Spinal cord (tissue), 10 donors: ENCODE results near the gene ALDH3B1. TPM values are rescaled to one million over a fixed set of nuclear protein-coding genes. Genes with fewer than 3 reads are reported as not detected.

Experiments
- DNase-seq, 6 donors: peaks; one replicate each; pipeline versions ENCODE4 v3.0.0 to v3.0.0-alpha.2; 2013 to 2015; ENCODE audit warnings: low spot score in 6 of 6, low read depth in 4 of 6
- H3K27ac ChIP-seq: one replicate; pipeline ENCODE4 v1.5.1; 2013; ENCODE audit warnings: low read depth, low read length, control low read depth
- H3K27me3 ChIP-seq: one replicate; pipeline ENCODE4 v1.6.1; 2013; ENCODE audit warnings: low read length; ENCODE audit not compliant: control insufficient read depth, insufficient read depth
- H3K36me3 ChIP-seq: one replicate; pipeline ENCODE4 v1.6.1; 2013; ENCODE audit warnings: low read length; ENCODE audit not compliant: control insufficient read depth, insufficient read depth
- H3K4me1 ChIP-seq: one replicate; pipeline ENCODE4 v1.6.1; 2013; ENCODE audit warnings: low read length; ENCODE audit not compliant: control insufficient read depth, insufficient read depth
- H3K4me3 ChIP-seq: one replicate; pipeline ENCODE4 v1.5.1; 2013; ENCODE audit warnings: low read depth, low read length, control low read depth
- H3K9me3 ChIP-seq: one replicate; pipeline ENCODE4 v1.6.1; 2013; ENCODE audit warnings: low read length; ENCODE audit not compliant: control insufficient read depth, insufficient read depth
- WGBS: methylation state at CpG from one replicate; pipeline ENCODE4 v1.1.5; 2013; ENCODE audit warnings: missing lambda C conversion rate; ENCODE audit not compliant: insufficient coverage; 5-methylcytosine and 5-hydroxymethylcytosine counted together
- polyA plus RNA-seq, 2 donors: library from polyadenylated mRNA; unstranded; fragments of 120-200 nt; gene quantifications; one replicate each; pipeline ENCODE4 v1.2.1, GENCODE V29; 2013; ENCODE audit not compliant: insufficient read length in 2 of 2
- total RNA-seq, 2 donors: library from RNA; depleted of rRNA in 1 of 2; stranded (reverse); fragments of 120-200 nt in 1 of 2; fragments of >200 nt in 1 of 2; gene quantifications; one replicate each; pipeline versions ENCODE4 v1.2.3 to v1.2.4, GENCODE V29; 2013 to 2014
- donor health status: healthy.

ALDH3B1 gene
- total and polyA plus RNA-seq, 4 donors: 2.9 to 4.8 (median 3.9) TPM

DNA sequence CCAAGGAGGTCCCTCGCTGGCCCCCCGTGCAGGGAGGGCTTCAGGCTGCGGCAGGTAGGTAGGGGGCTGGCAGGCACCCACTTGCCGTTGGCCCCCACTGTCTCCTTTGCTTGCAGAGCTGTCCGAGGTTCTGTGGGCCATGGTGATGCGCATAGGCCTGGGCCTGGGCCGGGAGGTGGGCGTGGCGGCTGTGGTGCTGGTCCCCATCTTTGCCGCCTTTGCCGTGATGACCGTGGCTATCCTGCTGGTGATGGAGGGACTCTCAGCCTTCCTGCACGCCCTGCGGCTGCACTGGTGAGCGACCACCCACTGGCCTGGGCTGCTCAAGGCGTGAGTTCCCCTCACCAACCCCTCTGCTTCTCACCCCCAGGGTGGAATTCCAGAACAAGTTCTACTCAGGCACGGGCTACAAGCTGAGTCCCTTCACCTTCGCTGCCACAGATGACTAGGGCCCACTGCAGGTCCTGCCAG is 40.3 kb downstream of the ALDH3B1 start:
- Histone ChIP-seq H3K4me1 (peaks cover 20% of the 10 kb centered on the region), H3K9me3 (no peaks in the 10 kb centered on the region), H3K36me3 (peaks cover 61% of the 10 kb centered on the region), H3K27ac (no peak overlapping the region), H3K27me3 (no peaks in the 10 kb centered on the region), H3K4me3 (no peak overlapping the region)
- WGBS: 89% methylated on average over 18 of the region's 18 CpGs
- no peak for DNase-seq

DNA sequence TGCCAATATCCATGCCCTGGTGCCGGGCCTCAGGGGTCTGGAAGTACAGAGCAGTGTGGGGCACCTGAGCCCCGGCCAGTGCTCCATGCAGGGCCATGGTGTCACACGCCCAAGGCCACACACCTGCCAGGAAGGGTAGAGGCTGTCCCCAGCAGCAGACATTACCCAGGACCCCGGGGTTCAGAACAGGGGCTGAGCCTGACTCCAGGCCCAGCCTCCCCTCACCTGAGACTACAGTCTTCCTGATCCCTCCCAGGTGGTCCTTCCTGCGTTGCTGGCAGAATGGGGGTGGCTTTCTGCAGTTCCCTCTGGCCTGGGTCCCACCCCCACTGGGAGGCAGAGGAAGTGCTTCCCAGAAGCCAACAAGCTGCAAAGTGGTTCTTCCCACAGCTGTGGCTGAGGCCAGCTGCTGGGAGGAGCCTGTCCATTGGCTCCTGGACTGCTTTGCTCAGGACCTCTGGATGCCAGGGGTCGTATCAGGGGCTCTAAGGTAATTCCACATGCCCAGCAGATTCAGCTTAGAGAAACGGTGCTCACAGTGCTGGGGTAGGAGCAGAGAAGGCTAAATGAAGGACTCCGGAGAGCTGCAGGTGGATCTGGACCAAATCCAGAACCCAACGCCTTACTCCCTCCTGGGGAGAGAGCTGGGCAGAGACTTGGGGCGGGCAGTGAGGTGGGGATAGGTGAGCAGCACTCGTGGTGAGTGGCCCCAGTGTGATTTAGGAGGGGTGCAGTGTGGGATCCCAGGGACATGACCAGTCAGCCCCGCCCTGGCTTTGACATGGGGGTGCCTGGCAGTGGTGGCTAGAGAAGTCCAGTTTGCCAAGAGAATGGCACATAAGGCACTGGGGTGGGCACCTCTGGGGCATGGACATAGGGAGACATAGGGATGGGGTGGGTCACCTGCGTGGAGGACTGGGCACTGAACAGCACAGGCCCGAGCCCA is 41.3 kb downstream of the ALDH3B1 start:
- peaks cover 20% of the 10 kb centered on the region for H3K4me1 ChIP-seq
- WGBS: 75% methylated on average over 10 of the region's 14 CpGs
- H3K27ac ChIP-seq: no peak overlapping the region
- H3K36me3 ChIP-seq: peaks cover 64% of the 10 kb centered on the region
- H3K4me3 ChIP-seq: no peak overlapping the region
- H3K27me3 ChIP-seq: no peaks in the 10 kb centered on the region
- DNase-seq: no peak
- H3K9me3 ChIP-seq: no peaks in the 10 kb centered on the region

DNA sequence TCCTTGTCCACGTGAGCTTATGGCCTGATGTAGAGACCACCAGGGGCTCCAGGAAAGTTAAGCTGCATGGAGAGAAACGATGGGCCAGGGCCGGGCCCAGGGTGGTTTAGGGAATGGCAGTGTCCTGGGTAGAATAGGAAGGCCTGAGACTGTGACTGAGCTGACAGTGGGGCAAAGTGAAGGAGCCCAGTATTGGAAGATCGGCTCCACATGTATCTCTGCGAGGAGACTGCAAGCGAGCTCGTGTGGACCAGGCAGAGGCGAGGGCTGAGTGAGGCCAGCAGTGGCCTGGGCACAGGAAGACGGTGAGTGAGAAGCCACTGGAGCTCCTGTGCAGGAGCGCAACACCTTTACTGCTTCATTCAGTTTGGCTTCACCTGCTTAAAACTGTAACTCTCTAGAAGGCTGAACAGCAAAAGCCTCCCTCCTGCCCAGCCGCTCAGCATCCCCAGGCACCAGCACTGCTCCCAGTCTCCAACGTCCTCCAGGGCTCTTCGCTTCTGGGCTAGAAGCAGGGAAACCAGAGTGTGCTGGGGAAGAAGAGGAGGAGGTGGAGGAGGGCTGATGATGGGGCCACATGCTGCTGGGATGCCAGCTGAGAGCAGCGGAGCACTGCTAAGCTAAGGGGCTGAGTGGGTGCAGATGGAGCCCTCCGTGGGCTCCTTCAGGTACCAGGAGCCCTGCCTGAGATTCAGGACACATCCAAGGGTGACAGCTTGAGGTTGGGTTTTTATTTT is 42.2 kb downstream of the ALDH3B1 start:
- no peak for DNase-seq
- Histone ChIP-seq H3K9me3 (no peaks in the 10 kb centered on the region), H3K27ac (no peak overlapping the region), H3K4me3 (no peak overlapping the region), H3K27me3 (no peaks in the 10 kb centered on the region), H3K36me3 (peaks cover 62% of the 10 kb centered on the region), H3K4me1 (peaks cover 19% of the 10 kb centered on the region)
- 87% methylated on average over 13 of the region's 15 CpGs for whole genome bisulfite sequencing

DNA sequence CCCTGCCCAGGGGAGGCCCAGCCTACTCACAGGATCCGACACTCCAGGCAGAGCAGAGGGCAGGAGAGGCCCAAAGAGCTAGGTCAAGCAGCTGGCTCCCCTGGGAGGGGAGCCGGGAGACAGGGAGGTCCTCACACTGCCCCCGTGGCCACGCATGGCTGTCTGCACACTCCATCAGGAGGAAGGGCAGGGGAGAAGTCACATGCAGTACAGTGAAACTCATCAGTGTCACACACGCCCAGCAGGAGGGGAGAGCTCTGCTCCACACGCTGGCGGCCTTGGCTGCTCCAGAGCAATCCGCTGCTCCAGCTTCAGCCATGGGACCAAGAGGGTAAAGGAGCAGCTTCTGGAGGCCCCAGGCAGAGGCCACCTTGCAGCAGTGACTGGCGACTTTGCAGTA is 43.0 kb downstream of the ALDH3B1 start:
- Histone ChIP-seq H3K36me3 (peaks cover 62% of the 10 kb centered on the region), H3K27me3 (no peaks in the 10 kb centered on the region), H3K4me1 (peaks cover 12% of the 10 kb centered on the region), H3K27ac (no peak overlapping the region), H3K4me3 (no peak overlapping the region), H3K9me3 (no peaks in the 10 kb centered on the region)
- WGBS: 73% methylated on average over 7 of the region's 9 CpGs
- no peak for DNase-seq

DNA sequence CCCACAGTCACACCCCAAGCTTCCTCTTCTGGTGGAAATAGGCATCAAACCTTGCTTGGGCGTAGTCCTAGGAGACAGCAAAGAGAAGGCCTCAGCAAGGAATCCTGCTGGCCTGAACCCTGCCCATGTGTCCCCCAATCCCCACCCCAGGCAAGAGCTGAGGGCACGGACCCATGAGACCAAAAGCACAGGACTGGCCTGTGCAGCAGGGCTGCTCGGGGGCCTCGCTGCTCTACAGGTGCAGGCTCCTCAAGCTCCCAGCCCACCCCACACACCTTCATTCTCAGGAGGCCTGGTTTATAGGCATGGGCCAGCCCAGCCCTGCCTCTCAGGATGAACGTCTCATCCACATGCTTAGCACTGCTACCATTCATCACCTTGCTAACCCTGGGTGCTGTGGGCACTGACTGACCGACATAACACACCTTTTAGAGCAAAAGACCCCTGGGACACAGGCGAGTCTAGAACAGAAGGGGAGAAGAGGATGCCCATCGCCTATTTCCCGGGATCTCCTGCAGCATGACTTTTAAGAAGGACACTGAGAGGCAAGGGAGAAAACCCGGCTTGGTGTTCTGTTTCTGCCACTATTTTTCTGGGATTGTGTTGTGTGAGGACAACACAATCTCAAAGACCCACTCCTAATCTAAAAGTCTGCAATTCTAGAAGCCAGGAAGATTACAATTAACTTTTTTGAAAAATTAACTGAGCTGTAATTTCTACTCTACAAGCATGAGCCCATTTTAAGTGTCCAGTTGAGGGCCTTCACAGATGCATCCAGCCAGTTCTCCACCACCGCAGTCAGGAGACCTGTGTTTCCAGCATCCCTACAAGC is 44.1 kb downstream of the ALDH3B1 start:
- H3K27ac ChIP-seq: no peak overlapping the region
- DNase-seq: no peak
- H3K4me1 ChIP-seq: peaks cover 12% of the 10 kb centered on the region
- H3K36me3 ChIP-seq: peaks cover 59% of the 10 kb centered on the region
- H3K4me3 ChIP-seq: no peak overlapping the region
- no peaks in the 10 kb centered on the region for H3K27me3 ChIP-seq
- no peaks in the 10 kb centered on the region for H3K9me3 ChIP-seq
- 90% methylated on average over 6 of the region's 11 CpGs for WGBS

DNA sequence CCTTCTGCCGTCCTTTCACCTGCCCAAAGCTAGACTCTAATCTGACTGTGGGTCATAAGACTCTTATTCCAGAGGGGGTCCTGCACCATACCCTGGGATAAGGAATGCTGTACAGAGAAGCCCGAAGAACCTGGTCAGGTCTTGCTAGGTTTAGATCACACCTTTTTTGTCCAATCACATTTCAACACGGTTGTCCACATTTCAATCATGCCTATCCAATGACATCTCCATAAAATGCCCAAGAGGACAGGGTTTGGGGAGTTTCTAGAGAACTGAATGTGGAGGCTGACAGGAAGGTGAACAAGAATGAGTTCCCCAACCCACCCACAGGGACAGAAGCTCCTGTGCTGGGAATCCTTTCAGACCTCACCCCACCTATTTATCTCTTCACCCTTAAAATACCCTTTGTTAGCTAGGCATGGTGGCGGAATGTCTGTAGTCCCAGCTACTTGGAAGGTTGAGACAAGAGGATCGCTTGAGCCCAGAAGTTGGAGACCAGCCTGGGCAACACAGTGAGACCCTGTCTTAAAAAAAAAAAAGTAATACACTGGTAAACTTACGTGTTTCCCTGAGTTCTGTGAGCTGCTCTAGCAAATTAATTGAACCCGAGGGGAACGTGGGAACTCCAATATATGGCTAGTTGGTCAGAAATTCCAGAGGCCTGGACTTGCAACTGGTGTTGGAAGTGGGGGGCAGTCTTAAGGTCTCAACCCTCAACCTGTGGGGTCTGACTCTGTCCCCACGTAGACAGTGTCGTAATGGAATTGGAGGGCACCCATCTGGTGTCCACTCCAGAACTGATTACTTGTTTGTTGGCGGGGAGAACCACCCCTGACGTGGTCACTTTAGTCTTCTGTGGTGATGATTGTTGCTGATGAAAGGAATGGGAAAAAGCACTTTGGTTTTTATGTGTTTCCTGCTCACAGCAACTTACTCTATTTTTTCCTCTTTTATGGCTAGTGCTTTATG is 46.5 kb downstream of the ALDH3B1 start:
- DNase-seq: no peak
- peaks cover 4% of the 10 kb centered on the region for H3K4me1 ChIP-seq
- H3K27me3 ChIP-seq: no peaks in the 10 kb centered on the region
- H3K36me3 ChIP-seq: peaks cover 55% of the 10 kb centered on the region
- no peak overlapping the region for H3K4me3 ChIP-seq
- no peak overlapping the region for H3K27ac ChIP-seq
- WGBS: 96% methylated on average over 7 of the region's 12 CpGs
- no peaks in the 10 kb centered on the region for H3K9me3 ChIP-seq

DNA sequence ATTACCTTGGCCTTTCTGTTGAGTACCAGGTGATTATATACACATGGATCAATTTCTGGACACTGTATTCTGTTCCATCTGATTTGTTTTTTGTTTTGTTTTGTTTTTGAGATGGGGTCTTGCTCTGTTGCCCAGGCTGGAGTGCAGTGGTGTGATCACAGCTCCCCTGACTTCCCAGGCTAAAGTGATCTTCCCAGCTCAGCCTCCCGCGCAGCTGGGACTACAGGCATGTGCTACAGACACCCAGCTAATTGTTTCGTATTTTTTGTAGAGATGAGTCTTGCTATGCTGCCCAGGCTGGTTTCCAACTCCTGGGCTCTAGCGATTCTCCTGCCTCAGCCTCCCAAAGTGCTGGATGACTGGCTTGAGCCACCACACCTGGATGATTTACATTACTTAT is 47.7 kb downstream of the ALDH3B1 start:
- H3K36me3 ChIP-seq: peaks cover 55% of the 10 kb centered on the region
- no peak for DNase-seq

DNA sequence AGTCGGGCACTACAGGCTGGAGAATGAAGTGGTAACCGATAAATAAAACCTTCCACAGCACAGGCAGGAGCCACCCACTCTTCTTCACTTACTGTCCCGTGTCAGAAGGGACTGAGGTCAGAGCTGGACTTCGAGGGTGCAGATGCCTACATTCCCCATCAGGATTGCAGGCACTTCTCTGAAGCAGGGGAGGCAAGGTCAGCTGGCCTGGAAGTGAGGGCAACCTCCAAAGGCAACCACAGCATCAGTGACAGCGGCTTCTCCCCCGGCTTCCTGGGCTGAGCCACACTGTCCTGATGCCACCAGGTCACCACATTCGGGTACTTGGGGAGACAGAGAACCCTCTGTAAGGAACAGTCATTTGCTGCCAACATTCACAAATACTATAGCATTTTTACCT is 51.4 kb downstream of the ALDH3B1 start:
- DNase-seq: no peak
- WGBS: 99% methylated on average over 6 of the region's 7 CpGs

More for the DNA sequence above, 47.7 kb downstream of the ALDH3B1 start:
- H3K27ac ChIP-seq: no peak overlapping the region
- no peaks in the 10 kb centered on the region for H3K4me1 ChIP-seq
- H3K9me3 ChIP-seq: no peaks in the 10 kb centered on the region
- H3K27me3 ChIP-seq: no peaks in the 10 kb centered on the region
- H3K4me3 ChIP-seq: no peak overlapping the region
- whole genome bisulfite sequencing: 100% methylated on average over 4 of the region's 4 CpGs

More for the DNA sequence above, 51.4 kb downstream of the ALDH3B1 start:
- H3K4me3 ChIP-seq: no peak overlapping the region
- H3K27ac ChIP-seq: no peak overlapping the region
- H3K4me1 ChIP-seq: peaks cover under 1% of the 10 kb centered on the region
- H3K9me3 ChIP-seq: no peaks in the 10 kb centered on the region
- H3K36me3 ChIP-seq: peaks cover 56% of the 10 kb centered on the region
- no peaks in the 10 kb centered on the region for H3K27me3 ChIP-seq
